ENCODE data around the gene ASIC2.

DNA sequence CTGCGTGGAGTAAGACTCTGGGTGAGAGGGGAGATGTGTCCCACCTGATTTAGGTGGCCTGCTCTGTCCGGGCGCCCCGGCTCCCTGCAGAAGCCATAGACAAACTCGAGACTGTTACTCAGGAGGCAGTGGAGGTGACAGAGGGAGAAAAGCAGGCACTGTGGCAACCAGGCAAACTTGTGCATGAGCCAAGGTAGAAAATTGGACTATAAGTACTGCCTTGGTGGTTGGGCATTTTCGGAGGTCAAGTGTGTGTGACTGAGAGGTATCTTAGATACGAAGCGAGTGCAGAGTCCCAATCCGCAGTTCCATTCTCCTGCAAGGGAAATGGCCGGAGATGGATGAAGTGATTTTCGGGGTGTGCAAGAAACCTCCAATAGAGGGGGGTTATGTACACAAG is 328.6 kb downstream of the ASIC2 start:
- no peak for TF ChIP-seq GATA2 (IDR thresholded peaks at IDR 0.05; ENCODE audit: low read depth, low read length)
- no peak for TF ChIP-seq GATA3 (IDR thresholded peaks at IDR 0.05; ENCODE audit: low read depth, low read length)

Data from SH-SY5Y (cell line).